Thyroid gland (tissue), 4 donors: ENCODE data around the gene TSGA10IP.

Experiments
- POLR2A ChIP-seq, 2 donors: fragments of 450-650 bp; IDR thresholded peaks; one replicate each; pipeline ENCODE4 v1.6.1; 2017; ENCODE audit warnings: antibody characterized with exemption in 2 of 2, mild to moderate bottlenecking in 2 of 2, moderate library complexity in 1 of 2
- TF ChIP-seq, protein P1 (sequence below), 6 experiments: fragments of 200-600 bp in 3 of 6; fragments of 450-650 bp in 3 of 6; sonication (generic) in 3 of 6; IDR thresholded peaks; one replicate each; pipeline ENCODE4 v1.5.1; 2016 to 2019; ENCODE audit warnings: antibody characterized with exemption in 6 of 6, mild to moderate bottlenecking in 2 of 6, inconsistent platforms in 1 of 6, moderate library complexity in 1 of 6

DNA sequence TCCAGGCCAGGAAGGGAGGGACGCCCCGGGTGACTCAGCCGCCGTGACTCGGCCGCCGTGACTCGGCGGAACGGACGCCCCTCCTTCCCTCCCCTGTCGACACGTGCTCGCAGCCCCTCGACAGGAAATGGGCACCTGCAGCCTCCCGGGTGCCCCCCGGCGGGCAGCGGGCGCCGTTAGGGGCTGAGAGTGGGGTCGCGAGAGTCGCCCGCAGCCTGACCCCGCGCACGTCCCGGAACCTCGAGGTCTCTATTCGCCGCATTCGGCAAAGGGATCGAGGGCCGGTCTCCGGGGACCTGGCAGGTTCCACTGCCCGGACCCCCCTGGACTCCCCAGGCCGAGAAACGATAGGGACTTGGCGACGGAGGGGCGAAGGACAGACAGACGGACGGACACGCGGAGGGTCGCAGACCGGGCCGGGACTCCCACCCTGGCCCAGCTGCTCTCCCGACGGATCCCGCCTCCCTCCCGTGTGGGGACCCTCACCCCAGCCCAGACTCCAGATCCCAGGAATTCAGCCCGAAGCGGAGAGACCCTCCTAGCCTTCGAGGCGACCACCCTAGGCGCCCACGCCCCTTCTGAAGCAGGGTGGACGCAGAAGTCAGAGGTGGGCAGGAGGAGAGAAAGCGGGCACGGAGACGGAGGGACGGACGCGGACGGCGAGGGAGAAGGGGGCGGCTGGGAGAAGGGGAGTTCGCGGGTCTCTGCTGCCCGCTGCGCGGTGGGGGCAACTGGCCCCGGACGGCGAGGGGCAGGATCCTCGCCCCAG, 45.7 kb upstream of the TSGA10IP start:
- TF ChIP-seq, protein P1, sequence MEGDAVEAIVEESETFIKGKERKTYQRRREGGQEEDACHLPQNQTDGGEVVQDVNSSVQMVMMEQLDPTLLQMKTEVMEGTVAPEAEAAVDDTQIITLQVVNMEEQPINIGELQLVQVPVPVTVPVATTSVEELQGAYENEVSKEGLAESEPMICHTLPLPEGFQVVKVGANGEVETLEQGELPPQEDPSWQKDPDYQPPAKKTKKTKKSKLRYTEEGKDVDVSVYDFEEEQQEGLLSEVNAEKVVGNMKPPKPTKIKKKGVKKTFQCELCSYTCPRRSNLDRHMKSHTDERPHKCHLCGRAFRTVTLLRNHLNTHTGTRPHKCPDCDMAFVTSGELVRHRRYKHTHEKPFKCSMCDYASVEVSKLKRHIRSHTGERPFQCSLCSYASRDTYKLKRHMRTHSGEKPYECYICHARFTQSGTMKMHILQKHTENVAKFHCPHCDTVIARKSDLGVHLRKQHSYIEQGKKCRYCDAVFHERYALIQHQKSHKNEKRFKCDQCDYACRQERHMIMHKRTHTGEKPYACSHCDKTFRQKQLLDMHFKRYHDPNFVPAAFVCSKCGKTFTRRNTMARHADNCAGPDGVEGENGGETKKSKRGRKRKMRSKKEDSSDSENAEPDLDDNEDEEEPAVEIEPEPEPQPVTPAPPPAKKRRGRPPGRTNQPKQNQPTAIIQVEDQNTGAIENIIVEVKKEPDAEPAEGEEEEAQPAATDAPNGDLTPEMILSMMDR (IDR thresholded peaks at IDR 0.05), result no peak
- no peak for TF ChIP-seq POLR2A (IDR thresholded peaks at IDR 0.05)
